ENCODE results near the gene VPS16. TPM values are rescaled to one million over a fixed set of nuclear protein-coding genes. Genes with fewer than 3 reads are reported as not detected.
A peak's percentile ranks its signal among the peaks of the same experiment; 100 is the strongest.

Gene VPS16
- total and polyA plus RNA-seq, 11 donors, result 13.9 to 28.6 (median 19.7) TPM

DNA sequence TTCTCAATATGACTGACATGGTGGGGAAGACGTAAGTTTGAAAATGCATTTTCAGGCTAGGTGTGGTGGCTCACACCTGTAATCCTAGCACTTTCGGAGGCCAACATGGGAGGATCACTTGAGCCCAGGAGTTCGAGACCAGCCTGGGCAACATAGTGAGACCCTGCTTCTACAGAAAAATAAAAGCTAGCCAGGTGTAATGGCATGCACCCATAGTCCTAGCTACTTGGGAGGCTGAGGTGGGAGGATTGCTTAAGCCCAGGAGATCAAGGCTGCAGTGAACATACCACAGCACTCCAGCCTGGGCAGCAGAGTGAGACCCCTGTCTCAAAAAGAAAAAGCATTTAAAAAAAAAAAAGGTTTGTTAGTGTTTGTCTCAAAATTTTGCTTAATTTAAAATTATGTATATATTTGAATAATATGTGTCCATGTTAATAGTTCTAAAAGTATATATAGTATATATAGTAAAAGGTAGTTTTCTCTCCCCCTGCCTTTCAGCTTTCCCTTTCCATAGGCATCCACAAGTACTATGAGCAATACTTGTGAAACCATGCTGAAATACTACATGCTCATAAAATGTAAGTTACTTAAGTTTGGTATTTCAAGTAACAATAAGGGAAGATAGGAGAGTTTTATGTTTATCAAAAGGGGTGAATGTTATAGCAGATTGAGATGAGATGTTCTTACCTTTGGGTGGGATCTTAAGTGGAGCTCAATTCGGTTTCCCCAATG, 47.8 kb downstream of the VPS16 start:
- Histone ChIP-seq H3K27me3 (no peaks in the 10 kb centered on the region), H3K9me3 (no peaks in the 10 kb centered on the region), H3K36me3 (no peaks in the 10 kb centered on the region), H3K27ac (no peak overlapping the region), H3K4me1 (peaks cover 0 to 38% (median 13%) of the 10 kb centered on the region in 12 donors), H3K4me3 (no peak overlapping the region)
- DNase-seq (no peak), ATAC-seq (no peak)
- intact Hi-C loops (cut with DNase I), result no loop called here
- TF ChIP-seq POLR2A (IDR thresholded peaks at IDR 0.05), result no peak
- WGBS, 4 donors, result 89 to 96% (median 94%) methylated on average over 4 of the region's 4 CpGs

DNA sequence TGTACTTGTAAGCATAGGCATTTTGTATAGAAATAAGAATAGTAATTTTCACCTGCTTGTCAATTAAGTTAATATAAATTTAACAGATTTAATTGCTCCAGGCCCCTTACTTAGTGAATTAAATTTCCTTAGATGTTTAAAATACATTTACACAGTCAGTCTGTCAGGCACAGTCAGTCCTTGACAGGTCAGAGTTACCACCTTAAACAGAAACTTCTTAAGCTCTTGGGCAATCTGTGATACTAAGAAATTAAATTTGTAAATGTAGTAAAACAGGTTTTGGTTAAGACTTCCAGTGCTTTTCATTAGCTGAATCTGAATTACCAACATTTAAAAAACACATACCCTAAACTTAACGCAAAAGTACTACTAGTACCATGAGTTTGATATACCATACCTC, 48.7 kb downstream of the VPS16 start:
- Histone ChIP-seq H3K4me1 (peaks cover 0 to 35% (median 14%) of the 10 kb centered on the region in 12 donors), H3K4me3 (no peak overlapping the region), H3K27me3 (no peaks in the 10 kb centered on the region), H3K36me3 (no peaks in the 10 kb centered on the region), H3K9me3 (no peaks in the 10 kb centered on the region), H3K27ac (no peak overlapping the region)
- intact Hi-C loops (cut with DNase I), result no loop called here
- TF ChIP-seq, protein P1, sequence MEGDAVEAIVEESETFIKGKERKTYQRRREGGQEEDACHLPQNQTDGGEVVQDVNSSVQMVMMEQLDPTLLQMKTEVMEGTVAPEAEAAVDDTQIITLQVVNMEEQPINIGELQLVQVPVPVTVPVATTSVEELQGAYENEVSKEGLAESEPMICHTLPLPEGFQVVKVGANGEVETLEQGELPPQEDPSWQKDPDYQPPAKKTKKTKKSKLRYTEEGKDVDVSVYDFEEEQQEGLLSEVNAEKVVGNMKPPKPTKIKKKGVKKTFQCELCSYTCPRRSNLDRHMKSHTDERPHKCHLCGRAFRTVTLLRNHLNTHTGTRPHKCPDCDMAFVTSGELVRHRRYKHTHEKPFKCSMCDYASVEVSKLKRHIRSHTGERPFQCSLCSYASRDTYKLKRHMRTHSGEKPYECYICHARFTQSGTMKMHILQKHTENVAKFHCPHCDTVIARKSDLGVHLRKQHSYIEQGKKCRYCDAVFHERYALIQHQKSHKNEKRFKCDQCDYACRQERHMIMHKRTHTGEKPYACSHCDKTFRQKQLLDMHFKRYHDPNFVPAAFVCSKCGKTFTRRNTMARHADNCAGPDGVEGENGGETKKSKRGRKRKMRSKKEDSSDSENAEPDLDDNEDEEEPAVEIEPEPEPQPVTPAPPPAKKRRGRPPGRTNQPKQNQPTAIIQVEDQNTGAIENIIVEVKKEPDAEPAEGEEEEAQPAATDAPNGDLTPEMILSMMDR (IDR thresholded peaks at IDR 0.05), result no peak
- TF ChIP-seq POLR2A (IDR thresholded peaks at IDR 0.05), result no peak
- 49 to 96% (median 95%) methylated on average over 1 of the region's 1 CpG for WGBS, 4 donors
- DNase-seq, result no peak
- no peak for ATAC-seq

- ATAC-seq, result no peak
- intact Hi-C loops (cut with DNase I), result loop anchor here in 1 of 10 donors (5.0 kb wide), 1 partner anchor 43 kb away; no protein-coding TSS in a partner anchor
Observed at GRCh38 chr20:2889797-2890196, 49.3 kb downstream of the VPS16 start.

DNA sequence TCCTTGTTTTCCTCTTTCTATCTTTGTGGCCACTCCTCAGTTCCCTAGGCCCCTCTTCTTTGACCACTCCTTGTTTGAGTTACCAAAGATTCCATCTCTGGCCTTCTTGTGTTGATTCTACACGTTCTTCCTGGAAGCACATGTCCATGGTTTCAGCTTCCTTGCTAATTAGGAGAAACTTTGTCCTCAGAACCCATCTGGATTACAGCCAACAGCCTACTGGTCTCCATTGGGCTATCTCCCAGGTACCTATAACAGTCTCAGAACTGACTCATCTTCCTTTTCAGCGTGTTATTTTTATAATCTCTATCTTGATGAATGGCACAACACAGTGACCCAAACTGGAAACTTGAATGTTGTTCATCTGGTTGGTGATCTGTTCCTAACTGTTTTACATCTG, 50.2 kb downstream of the VPS16 start:
- no peaks in the 10 kb centered on the region for H3K27me3 ChIP-seq
- DNase-seq (no peak), ATAC-seq (peak in 1 of 4 donors; percentile 26)
- H3K36me3 ChIP-seq, result peaks cover 0 to 5% (median 0%) of the 10 kb centered on the region in 9 donors
- no peak overlapping the region for H3K4me3 ChIP-seq
- no peak overlapping the region for H3K27ac ChIP-seq
- WGBS, 4 donors, result 33 to 46% (median 37%) methylated on average over 2 of the region's 2 CpGs
- intact Hi-C loops (cut with DNase I), result loop anchor here in 1 of 10 donors (5.0 kb wide), 1 partner anchor 42 kb away; no protein-coding TSS in a partner anchor
- peaks cover 0 to 14% (median 3%) of the 10 kb centered on the region in 12 donors for H3K9me3 ChIP-seq
- peaks cover 0 to 32% (median 14%) of the 10 kb centered on the region in 12 donors for H3K4me1 ChIP-seq
- TF ChIP-seq, protein P1 (IDR thresholded peaks at IDR 0.05), result no peak
- TF ChIP-seq POLR2A (IDR thresholded peaks at IDR 0.05), result no peak

More at GRCh38 chr20:2889797-2890196, 49.3 kb downstream of the VPS16 start:
- Histone ChIP-seq H3K36me3 (no peaks in the 10 kb centered on the region), H3K9me3 (peaks cover 0 to 6% (median 0%) of the 10 kb centered on the region in 12 donors), H3K4me3 (no peak overlapping the region), H3K27me3 (no peaks in the 10 kb centered on the region), H3K4me1 (peaks cover 0 to 32% (median 14%) of the 10 kb centered on the region in 12 donors), H3K27ac (no peak overlapping the region)
- WGBS, 4 donors, result 92 to 96% (median 94%) methylated on average over 3 of the region's 3 CpGs
- no peak for DNase-seq
- TF ChIP-seq, protein P1 (IDR thresholded peaks at IDR 0.05), result no peak
- TF ChIP-seq POLR2A (IDR thresholded peaks at IDR 0.05), result no peak

All from heart left ventricle (tissue), 16 donors.